ENCODE measurements around the gene HS6ST2.

DNA sequence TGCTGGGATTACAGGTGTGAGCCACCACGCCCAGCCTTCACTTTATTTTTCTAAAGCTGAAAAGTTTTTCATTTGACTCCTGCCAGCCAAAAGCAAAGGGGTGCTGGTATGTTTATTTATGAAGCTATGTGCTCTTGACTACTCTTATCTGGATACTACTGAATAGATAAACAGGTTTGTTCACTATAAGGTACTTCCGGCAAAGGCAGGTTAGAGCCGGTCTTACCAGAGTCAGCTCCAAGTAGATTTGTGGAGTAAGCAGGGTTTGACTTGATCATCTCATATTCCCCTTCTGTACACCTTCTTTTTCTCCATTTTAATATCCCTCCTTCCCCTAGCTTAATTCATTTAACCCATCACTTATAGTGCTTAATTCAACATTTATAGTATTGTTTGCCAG is 294.2 kb downstream of the HS6ST2 start:
- no peak for TF ChIP-seq REST (IDR thresholded peaks at IDR 0.05; ENCODE audit: insufficient read depth in 1 of 2, low read depth in 2 of 2, low read length in 1 of 2)
- TF ChIP-seq, protein P1, sequence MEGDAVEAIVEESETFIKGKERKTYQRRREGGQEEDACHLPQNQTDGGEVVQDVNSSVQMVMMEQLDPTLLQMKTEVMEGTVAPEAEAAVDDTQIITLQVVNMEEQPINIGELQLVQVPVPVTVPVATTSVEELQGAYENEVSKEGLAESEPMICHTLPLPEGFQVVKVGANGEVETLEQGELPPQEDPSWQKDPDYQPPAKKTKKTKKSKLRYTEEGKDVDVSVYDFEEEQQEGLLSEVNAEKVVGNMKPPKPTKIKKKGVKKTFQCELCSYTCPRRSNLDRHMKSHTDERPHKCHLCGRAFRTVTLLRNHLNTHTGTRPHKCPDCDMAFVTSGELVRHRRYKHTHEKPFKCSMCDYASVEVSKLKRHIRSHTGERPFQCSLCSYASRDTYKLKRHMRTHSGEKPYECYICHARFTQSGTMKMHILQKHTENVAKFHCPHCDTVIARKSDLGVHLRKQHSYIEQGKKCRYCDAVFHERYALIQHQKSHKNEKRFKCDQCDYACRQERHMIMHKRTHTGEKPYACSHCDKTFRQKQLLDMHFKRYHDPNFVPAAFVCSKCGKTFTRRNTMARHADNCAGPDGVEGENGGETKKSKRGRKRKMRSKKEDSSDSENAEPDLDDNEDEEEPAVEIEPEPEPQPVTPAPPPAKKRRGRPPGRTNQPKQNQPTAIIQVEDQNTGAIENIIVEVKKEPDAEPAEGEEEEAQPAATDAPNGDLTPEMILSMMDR (IDR thresholded peaks at IDR 0.05): no peak
